ENCODE data around the gene MARCOL.
"Not testable (repeated sequence)": the region's sequence is repeated elsewhere in the genome, so short reads cannot be mapped to it uniquely, and the experiment has no call there.

Gene MARCOL

DNA sequence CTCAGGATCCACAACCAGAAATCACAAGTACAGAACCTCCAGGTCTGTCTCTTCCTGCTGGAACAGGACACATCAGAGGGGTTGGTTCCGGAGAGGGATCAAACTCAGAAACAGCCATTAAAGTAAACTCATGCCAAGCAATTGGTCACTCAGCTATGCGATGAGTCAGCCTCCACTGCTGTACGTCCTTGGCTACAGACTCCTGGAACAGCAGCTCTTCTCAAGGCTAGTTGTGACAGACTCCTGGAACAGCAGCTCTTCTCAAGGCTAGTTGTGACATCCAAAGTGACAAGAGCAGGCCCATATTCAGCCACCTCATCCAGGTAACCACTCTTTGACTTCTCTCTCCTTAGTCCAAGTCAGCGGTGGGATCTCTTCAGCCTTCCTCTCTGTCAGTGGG lies 30.2 kb downstream of the MARCOL start, which contains the start of gene SPINK13:
TSS of gene SPINK13 (plus strand) at position 229 of the 400 bp plus-strand sequence. CDS start 1,279 bp downstream, outside the sequence.
- DNase-seq = no peak

DNA sequence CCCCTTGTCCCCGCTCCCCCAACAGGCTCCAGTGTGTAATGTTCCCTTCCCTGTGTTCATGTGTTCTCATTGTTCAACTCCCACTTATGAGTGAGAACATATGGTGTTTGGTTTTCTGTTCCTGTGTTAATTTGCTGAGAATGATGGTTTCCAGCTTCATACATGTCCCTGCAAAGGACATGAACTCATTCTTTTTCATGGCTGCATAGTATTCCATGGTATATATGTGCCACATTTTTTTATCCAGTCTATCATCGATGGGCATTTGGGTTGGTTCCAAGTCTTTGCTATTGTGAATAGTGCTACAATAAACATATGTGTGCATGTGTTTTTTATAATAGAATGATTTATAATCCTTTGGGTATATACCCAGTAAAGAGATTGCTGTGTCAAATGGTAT lies 36.8 kb downstream of the MARCOL start:
- DNase-seq = not testable (repeated sequence)

DNA sequence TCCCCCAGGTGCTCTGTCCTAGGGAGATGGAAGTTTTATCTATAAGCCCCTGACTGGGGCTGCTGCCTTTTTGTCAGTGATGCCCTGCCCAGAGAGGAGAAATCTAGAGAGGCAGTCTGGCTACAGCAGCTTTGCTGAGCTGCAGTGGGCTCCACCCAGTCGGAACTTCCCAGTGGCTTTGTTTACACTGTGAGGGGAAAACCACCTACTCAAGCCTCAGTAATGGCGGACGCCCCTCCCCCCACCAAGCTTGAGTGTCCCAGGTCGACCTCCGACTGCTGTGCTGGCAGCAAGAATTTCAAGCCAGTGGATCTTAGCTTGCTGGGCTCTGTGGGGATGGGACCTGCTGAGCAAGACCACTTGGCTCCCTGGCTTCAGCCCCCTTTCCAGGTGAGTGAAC lies 42.6 kb downstream of the MARCOL start:
- DNase-seq = not testable (repeated sequence)

DNA sequence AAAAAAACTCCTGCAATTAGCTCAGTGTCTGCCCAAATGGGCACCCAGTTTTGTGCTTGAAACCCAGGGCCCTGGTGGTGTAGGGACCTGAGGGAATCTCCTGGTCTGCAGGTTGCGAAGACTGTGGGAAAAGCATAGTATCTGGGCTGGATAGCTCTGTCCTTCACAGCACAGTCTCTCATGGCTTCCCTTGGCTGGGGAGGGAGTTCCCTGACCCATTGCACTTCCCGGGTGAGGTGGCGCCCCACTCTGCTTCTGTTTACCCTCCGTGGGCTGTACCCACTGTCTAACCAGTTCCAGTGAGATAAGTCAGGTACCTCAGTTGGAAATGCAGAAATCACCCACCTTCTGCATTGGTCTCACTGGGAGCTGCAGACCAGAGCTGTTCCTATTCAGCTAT lies 43.0 kb downstream of the MARCOL start:
- DNase-seq = not testable (repeated sequence)

DNA sequence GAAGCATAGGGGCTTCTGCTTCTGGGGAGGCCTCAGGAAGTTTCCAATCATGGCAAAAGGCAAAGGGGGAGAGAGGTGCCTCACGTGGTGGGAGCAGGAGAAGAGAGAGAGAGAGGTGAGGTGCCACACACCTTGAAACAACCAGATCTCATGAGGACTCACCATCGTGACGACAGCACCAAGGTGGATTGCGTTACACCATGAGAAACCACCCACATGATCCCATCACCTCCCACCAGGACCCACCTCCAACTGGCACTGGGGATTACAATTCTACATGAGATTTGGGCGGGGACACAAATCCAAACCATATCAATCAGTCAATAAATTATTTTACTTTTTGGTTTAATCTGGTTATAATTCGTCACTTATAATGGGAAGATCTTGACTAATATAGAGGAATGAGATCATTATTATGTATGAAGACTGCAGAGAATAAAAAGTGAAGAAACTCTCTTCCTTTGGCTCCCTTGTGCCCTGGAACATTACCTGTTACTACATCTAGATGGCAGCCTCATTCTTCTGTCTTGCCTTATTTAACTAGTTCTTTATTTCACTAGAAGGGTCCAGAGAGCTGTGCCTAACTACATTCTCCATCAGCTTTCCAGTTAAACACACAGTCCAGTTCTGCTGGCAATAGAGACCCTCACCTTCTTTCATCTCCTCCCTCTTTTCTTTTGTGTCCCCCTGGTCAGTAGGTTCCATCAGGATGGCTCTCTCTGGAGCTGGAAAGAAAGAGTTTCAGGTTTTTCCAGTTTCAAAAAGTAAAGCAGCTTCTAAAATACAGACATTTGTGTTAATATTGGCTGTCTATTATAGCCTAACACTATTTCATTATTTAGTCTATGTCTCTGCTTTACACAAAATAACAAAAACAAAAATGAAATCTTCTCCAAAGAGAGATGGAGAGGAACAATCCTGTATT lies 52.2 kb downstream of the MARCOL start:
- peak; percentile 5 for DNase-seq

Data from MV-4-11 (cell line).